ENCODE measurements around the gene FBXW5.

The FBXW5 gene

GRCh38 chr9:136928591-136928990, 15.9 kb downstream of the FBXW5 start:
- no peak for DNase-seq

GRCh38 chr9:136927343-136928271, 16.9 kb downstream of the FBXW5 start:
- DNase-seq, result no peak

GRCh38 chr9:136926749-136927148, 17.8 kb downstream of the FBXW5 start:
- no peak for DNase-seq

- DNase-seq, result no peak
Observed at GRCh38 chr9:136926154-136926704, 18.3 kb downstream of the FBXW5 start.

GRCh38 chr9:136925414-136926153, 19.0 kb downstream of the FBXW5 start:
- no peak for DNase-seq

GRCh38 chr9:136923881-136924280, 20.7 kb downstream of the FBXW5 start:
- DNase-seq, result peak; percentile 20 to 50

GRCh38 chr9:136922540-136922939, 22.0 kb downstream of the FBXW5 start:
- DNase-seq, result no peak

GRCh38 chr9:136921718-136922117, 22.8 kb downstream of the FBXW5 start:
- no peak for DNase-seq

GRCh38 chr9:136921307-136921706, 23.2 kb downstream of the FBXW5 start:
- DNase-seq, result no peak

GRCh38 chr9:136920734-136921231, 23.8 kb downstream of the FBXW5 start:
- no peak for DNase-seq

- no peak for DNase-seq
Observed at GRCh38 chr9:136920069-136920468, 24.5 kb downstream of the FBXW5 start.

GRCh38 chr9:136917902-136918301, 26.6 kb downstream of the FBXW5 start:
- no peak for DNase-seq

- DNase-seq, result no peak
Observed at GRCh38 chr9:136916330-136917184, 28.0 kb downstream of the FBXW5 start.

- DNase-seq, result no peak
Observed at GRCh38 chr9:136915632-136916329, 28.8 kb downstream of the FBXW5 start.

- DNase-seq, result no peak
Observed at GRCh38 chr9:136913701-136914438, 30.7 kb downstream of the FBXW5 start.

- DNase-seq, result no peak
Observed at GRCh38 chr9:136910901-136911245, 33.7 kb downstream of the FBXW5 start.

GRCh38 chr9:136910197-136910900, 34.2 kb downstream of the FBXW5 start:
- no peak for DNase-seq

GRCh38 chr9:136907011-136907914, 37.3 kb downstream of the FBXW5 start:
- no peak for DNase-seq

- no peak for DNase-seq
Observed at GRCh38 chr9:136906266-136906665, 38.3 kb downstream of the FBXW5 start.
